NCI-H146 treated with DMSO at 0.1 percent for 48 hours (cell line): Measurements from ENCODE around the gene WRNIP1.

Experiments used
- DNase-seq: peaks from one replicate; lab custom pipeline; 2025; ENCODE audit not compliant: unreplicated experiment; lab: John Stamatoyannopoulos, UW

The WRNIP1 gene

GRCh38 chr6:2765166-2765895 is at the start of gene WRNIP1:
Gene WRNIP1 (plus strand): TSS chr6:2765393. CDS start chr6:2765623, 230 bp downstream.
- DNase-seq = peak; percentile 90

- no peak for DNase-seq
These were observed 49.5 kb upstream of the WRNIP1 start for GRCh38 chr6:2715737-2716136.

GRCh38 chr6:2716936-2717700 is 48.1 kb upstream of the WRNIP1 start:
- no peak for DNase-seq

GRCh38 chr6:2718334-2719092 is 46.7 kb upstream of the WRNIP1 start:
- DNase-seq = no peak

- no peak for DNase-seq
These were observed 46.1 kb upstream of the WRNIP1 start for GRCh38 chr6:2719093-2719455.

GRCh38 chr6:2721219-2721618 is 44.0 kb upstream of the WRNIP1 start:
- no peak for DNase-seq

GRCh38 chr6:2725364-2725988 is 39.7 kb upstream of the WRNIP1 start:
- no peak for DNase-seq

- no peak for DNase-seq
These were observed 39.1 kb upstream of the WRNIP1 start for GRCh38 chr6:2725999-2726567.

GRCh38 chr6:2729921-2730320 is 35.3 kb upstream of the WRNIP1 start:
- DNase-seq = no peak

GRCh38 chr6:2730353-2731107 is 34.7 kb upstream of the WRNIP1 start:
- DNase-seq = no peak

- DNase-seq = no peak
These were observed 33.8 kb upstream of the WRNIP1 start for GRCh38 chr6:2731281-2731909.

- no peak for DNase-seq
These were observed 32.6 kb upstream of the WRNIP1 start for GRCh38 chr6:2732503-2733089.

GRCh38 chr6:2733324-2733723 is 31.9 kb upstream of the WRNIP1 start:
- no peak for DNase-seq

GRCh38 chr6:2733736-2734480 is 31.3 kb upstream of the WRNIP1 start:
- DNase-seq = no peak

- no peak for DNase-seq
These were observed 30.6 kb upstream of the WRNIP1 start for GRCh38 chr6:2734488-2735166.

- DNase-seq = no peak
These were observed 27.3 kb upstream of the WRNIP1 start for GRCh38 chr6:2737885-2738284.

GRCh38 chr6:2738373-2738979 is 26.7 kb upstream of the WRNIP1 start:
- peak; percentile 31 for DNase-seq

GRCh38 chr6:2739335-2739734 is 25.9 kb upstream of the WRNIP1 start:
- no peak for DNase-seq
